Gastrocnemius medialis (tissue), 4 donors: ENCODE results near the gene WFDC8. TPM values are rescaled to one million over a fixed set of nuclear protein-coding genes. Genes with fewer than 3 reads are reported as not detected.

ENCODE experiments used
- ATAC-seq, 2 donors: fragments of 150-250 bp; one replicate each; pipeline ENCODE4 v1.9.1; 2016
- DNase-seq, 2 donors: peaks; one replicate each; pipeline ENCODE4 v3.0.0-alpha.2; 2019
- H3K27ac ChIP-seq, 4 donors: fragments of 200-600 bp; sonication (generic); 1 replicate in 1 of 4; 2 replicates in 3 of 4; pipeline ENCODE4 v1.5.1; 2016 to 2018; ENCODE audit warnings: mild to moderate bottlenecking in 2 of 4, moderate library complexity in 1 of 4
- H3K27me3 ChIP-seq, 3 donors: fragments of 200-600 bp; sonication (generic) in 2 of 3; 1 replicate in 1 of 3; 2 replicates in 2 of 3; pipeline versions ENCODE4 v1.5.1 to v1.6.0; 2016 to 2019; ENCODE audit warnings: mild to moderate bottlenecking in 1 of 3, moderate library complexity in 1 of 3
- H3K36me3 ChIP-seq, 2 donors: fragments of 200-600 bp; sonication (generic) in 1 of 2; one replicate each; pipeline ENCODE4 v1.5.1; 2017 to 2018
- H3K4me1 ChIP-seq, 2 donors: fragments of 200-600 bp; sonication (generic) in 1 of 2; one replicate each; pipeline ENCODE4 v1.5.1; 2016 to 2017; ENCODE audit warnings: mild to moderate bottlenecking in 2 of 2
- H3K4me3 ChIP-seq, 4 donors: fragments of 200-600 bp; sonication (generic) in 3 of 4; 1 replicate in 1 of 4; 2 replicates in 3 of 4; pipeline ENCODE4 v1.5.1; 2016 to 2019; ENCODE audit warnings: mild to moderate bottlenecking in 2 of 4
- H3K9me3 ChIP-seq, 3 donors: fragments of 200-600 bp; sonication (generic) in 2 of 3; 1 replicate in 1 of 3; 2 replicates in 2 of 3; pipeline ENCODE4 v1.5.1; 2016 to 2019
- POLR2A ChIP-seq, 2 donors: fragments of 450-650 bp; IDR thresholded peaks; one replicate each; pipeline ENCODE4 v1.6.1; 2017; ENCODE audit warnings: antibody characterized with exemption in 2 of 2, mild to moderate bottlenecking in 2 of 2, moderate library complexity in 2 of 2
- in situ Hi-C, 4 donors: fragments of 200-750 bp; cut with MboI; loops; one replicate each; pipeline versions ENCODE4 v1.15.0 to v1.8.0; 2017; ENCODE audit warnings: low sequenced_read_pairs in 4 of 4
- intact Hi-C: fragments of 100-400 bp; cut with DNase I; formaldehyde crosslinking; loops from one replicate; pipeline ENCODE4 v1.15.1; 2023; ENCODE audit warnings: low total_unique reads
- total RNA-seq, 4 donors: library from RNA; depleted of rRNA; stranded (reverse); fragments of >200 nt; gene quantifications; one replicate each; pipeline versions ENCODE4 v1.1.0 to v1.2.3, GENCODE V29; 2016
- TF ChIP-seq, protein P1 (sequence below), 5 experiments: fragments of 450-650 bp in 3 of 5; fragments of 200-600 bp in 2 of 5; sonication (generic) in 2 of 5; IDR thresholded peaks in 4 of 5; conservative IDR thresholded peaks in 1 of 5; 1 replicate in 4 of 5; 2 replicates in 1 of 5; pipeline ENCODE4 v1.5.1; 2016 to 2019; ENCODE audit warnings: antibody characterized with exemption in 5 of 5, mild to moderate bottlenecking in 3 of 5, moderate library complexity in 3 of 5

WFDC8 gene
- total RNA-seq, 4 donors from 2014 or later: not detected

DNA sequence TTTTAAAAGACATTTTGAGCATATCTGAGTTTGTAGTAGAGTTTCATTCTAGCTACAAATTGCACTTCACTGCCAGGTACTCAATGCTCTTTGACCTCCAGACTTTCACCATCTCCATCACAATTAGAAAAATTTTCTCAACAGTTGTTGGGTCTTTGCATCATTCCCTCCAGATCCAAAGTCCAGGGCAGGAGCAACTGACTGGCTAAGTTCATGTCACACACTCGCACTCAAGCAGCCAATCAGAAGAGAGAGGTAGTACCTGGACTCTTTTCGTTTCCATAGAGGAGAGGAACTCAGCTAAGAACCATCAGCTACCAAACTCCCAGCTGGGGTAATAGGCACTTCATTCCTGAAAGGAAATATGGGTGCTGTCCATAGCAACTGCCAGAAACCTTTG lies 72.7 kb downstream of the WFDC8 start:
- DNase-seq: no peak
- Histone ChIP-seq H3K36me3 (no peaks in the 10 kb centered on the region), H3K4me3 (no peak overlapping the region), H3K27ac (no peak overlapping the region), H3K27me3 (no peaks in the 10 kb centered on the region), H3K4me1 (no peaks in the 10 kb centered on the region), H3K9me3 (no peaks in the 10 kb centered on the region)
- TF ChIP-seq, protein P1, sequence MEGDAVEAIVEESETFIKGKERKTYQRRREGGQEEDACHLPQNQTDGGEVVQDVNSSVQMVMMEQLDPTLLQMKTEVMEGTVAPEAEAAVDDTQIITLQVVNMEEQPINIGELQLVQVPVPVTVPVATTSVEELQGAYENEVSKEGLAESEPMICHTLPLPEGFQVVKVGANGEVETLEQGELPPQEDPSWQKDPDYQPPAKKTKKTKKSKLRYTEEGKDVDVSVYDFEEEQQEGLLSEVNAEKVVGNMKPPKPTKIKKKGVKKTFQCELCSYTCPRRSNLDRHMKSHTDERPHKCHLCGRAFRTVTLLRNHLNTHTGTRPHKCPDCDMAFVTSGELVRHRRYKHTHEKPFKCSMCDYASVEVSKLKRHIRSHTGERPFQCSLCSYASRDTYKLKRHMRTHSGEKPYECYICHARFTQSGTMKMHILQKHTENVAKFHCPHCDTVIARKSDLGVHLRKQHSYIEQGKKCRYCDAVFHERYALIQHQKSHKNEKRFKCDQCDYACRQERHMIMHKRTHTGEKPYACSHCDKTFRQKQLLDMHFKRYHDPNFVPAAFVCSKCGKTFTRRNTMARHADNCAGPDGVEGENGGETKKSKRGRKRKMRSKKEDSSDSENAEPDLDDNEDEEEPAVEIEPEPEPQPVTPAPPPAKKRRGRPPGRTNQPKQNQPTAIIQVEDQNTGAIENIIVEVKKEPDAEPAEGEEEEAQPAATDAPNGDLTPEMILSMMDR (IDR thresholded peaks at IDR 0.05 in 4 of 5, conservative IDR thresholded peaks at IDR 0.05 in 1 of 5): no peak
- no peak for TF ChIP-seq POLR2A (IDR thresholded peaks at IDR 0.05)
- no peak for ATAC-seq
- intact Hi-C loops (no loop called here), in situ Hi-C loops (loop anchor here in 1 of 4 donors (25.0 kb wide), 1 partner anchor 956 kb away; no protein-coding TSS in a partner anchor)

DNA sequence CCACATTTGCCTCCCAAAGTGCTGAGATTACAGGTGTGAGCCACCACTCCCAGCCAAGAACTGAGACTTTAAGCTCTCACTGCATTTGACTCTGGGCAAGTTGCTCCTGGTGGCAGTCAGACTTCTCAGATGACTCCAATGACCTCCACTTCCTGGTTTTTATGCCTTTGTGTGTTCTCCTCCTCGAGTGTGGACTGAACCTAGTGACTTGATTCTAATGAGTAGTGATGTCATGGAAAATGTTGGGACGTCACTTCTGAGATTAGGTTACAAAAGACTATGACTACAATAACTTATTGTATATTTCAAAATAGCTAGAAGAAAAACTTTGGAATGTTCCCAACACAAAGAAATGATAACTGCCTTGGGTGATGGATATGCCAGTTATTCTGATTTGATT lies 75.7 kb downstream of the WFDC8 start:
- H3K27me3 ChIP-seq: no peaks in the 10 kb centered on the region
- no peak overlapping the region for H3K4me3 ChIP-seq
- no peak for ATAC-seq

DNA sequence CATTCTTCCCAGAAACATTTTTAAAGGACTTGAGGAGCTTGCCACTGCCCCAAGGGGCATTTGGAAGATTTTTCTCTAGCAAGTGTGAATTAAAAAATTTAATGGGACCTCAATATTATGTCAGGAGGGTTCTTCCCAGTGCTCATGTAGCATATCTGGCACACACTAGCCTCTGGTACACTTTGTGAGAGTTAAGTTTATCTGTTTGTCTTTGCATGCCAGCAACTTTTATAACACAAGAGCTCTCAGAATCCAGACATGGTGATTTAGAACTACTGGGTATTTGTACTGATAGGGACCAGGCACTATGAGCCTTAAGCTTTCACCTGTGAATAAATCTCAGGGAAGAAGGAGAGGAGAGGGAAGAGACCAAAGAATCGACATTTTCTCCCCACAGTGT lies 76.5 kb downstream of the WFDC8 start:
- in situ Hi-C loops: loop anchor here in 1 of 4 donors (25.0 kb wide), 1 partner anchor 960 kb away; no protein-coding TSS in a partner anchor
- no peak overlapping the region for H3K27ac ChIP-seq
- no peaks in the 10 kb centered on the region for H3K27me3 ChIP-seq
- H3K36me3 ChIP-seq: no peaks in the 10 kb centered on the region
- TF ChIP-seq POLR2A (IDR thresholded peaks at IDR 0.05): no peak
- TF ChIP-seq, protein P1 (IDR thresholded peaks at IDR 0.05 in 4 of 5, conservative IDR thresholded peaks at IDR 0.05 in 1 of 5): no peak
- no peaks in the 10 kb centered on the region for H3K4me1 ChIP-seq
- DNase-seq (no peak), ATAC-seq (no peak)
- no peaks in the 10 kb centered on the region for H3K9me3 ChIP-seq
- intact Hi-C loops: no loop called here
- H3K4me3 ChIP-seq: no peak overlapping the region

More for the DNA sequence above, 75.7 kb downstream of the WFDC8 start:
- no peaks in the 10 kb centered on the region for H3K36me3 ChIP-seq
- no peaks in the 10 kb centered on the region for H3K4me1 ChIP-seq
- intact Hi-C loops: no loop called here
- H3K27ac ChIP-seq: no peak overlapping the region
- in situ Hi-C loops: loop anchor here in 1 of 4 donors (25.0 kb wide), 1 partner anchor 959 kb away; no protein-coding TSS in a partner anchor
- TF ChIP-seq POLR2A (IDR thresholded peaks at IDR 0.05): no peak
- TF ChIP-seq, protein P1 (IDR thresholded peaks at IDR 0.05 in 4 of 5, conservative IDR thresholded peaks at IDR 0.05 in 1 of 5): no peak
- DNase-seq: no peak
- H3K9me3 ChIP-seq: no peaks in the 10 kb centered on the region

Other genes with a start within 250 kb of the WFDC8 start
- gene SDC4, start 230.9 kb downstream of the WFDC8 start, total RNA-seq: 100 to 1,000 TPM in 2 of 4 donors, 10 to 100 TPM in 2; 50.4 to 168 (median 97.8) TPM
- 10 to 100 TPM; 34.0 to 59.5 (median 43.7) TPM for gene SYS1, start 216.1 kb downstream of the WFDC8 start, total RNA-seq
- gene TP53TG5, start 201.0 kb downstream of the WFDC8 start, total RNA-seq: not detected
- gene DBNDD2, start 171.0 kb downstream of the WFDC8 start, total RNA-seq: 100 to 1,000 TPM in 3 of 4 donors, 10 to 100 TPM in 1; 99.5 to 155 (median 121) TPM
- 100 to 1,000 TPM in 1 of 4 donors, 10 to 100 TPM in 3; 45.9 to 118 (median 94.2) TPM for gene PIGT, start 163.1 kb downstream of the WFDC8 start, total RNA-seq
- gene WFDC2, start 109.5 kb downstream of the WFDC8 start, total RNA-seq: not detected
- not detected for gene SPINT3, start 63.7 kb downstream of the WFDC8 start, total RNA-seq
- not detected for gene WFDC6, start 39.8 kb downstream of the WFDC8 start, total RNA-seq
- not detected for gene EPPIN, start 31.9 kb downstream of the WFDC8 start, total RNA-seq
- not detected for gene WFDC10A, start 50.5 kb upstream of the WFDC8 start, total RNA-seq
- not detected for gene WFDC9, start 52.0 kb upstream of the WFDC8 start, total RNA-seq
- gene WFDC11, start 91.0 kb upstream of the WFDC8 start, total RNA-seq: not detected
- gene WFDC13, start 122.8 kb upstream of the WFDC8 start, total RNA-seq: not detected
- gene WFDC10B, start 125.7 kb upstream of the WFDC8 start, total RNA-seq: not detected
- gene SPINT4, start 143.1 kb upstream of the WFDC8 start, total RNA-seq: not detected
- gene WFDC3, start 212.6 kb upstream of the WFDC8 start, total RNA-seq: not detected
- 10 to 100 TPM; 26.1 to 41.9 (median 36.4) TPM for gene DNTTIP1, start 212.7 kb upstream of the WFDC8 start, total RNA-seq
- gene UBE2C, start 233.4 kb upstream of the WFDC8 start, total RNA-seq: under 1 TPM in 1 of 4 donors, not detected in 3; 0.84 TPM
- 1,000 to 10,000 TPM; 2,919 to 3,968 (median 3,006) TPM for gene TNNC2, start 248.0 kb upstream of the WFDC8 start, total RNA-seq